Left renal pelvis (tissue), 4 donors: ENCODE data around the gene DNAH10. TPM values are rescaled to one million over a fixed set of nuclear protein-coding genes. Genes with fewer than 3 reads are reported as not detected.
A peak's percentile ranks its signal among the peaks of the same experiment; 100 is the strongest.

Experiments
- DNase-seq, 4 donors: peaks; one replicate each; pipeline ENCODE4 v3.0.0-alpha.2; 2013; ENCODE audit warnings: low read depth in 4 of 4, low spot score in 3 of 4
- polyA plus RNA-seq, 4 donors: library from polyadenylated mRNA; unstranded; fragments of 120-200 nt; gene quantifications; one replicate each; pipeline ENCODE4 v1.2.1, GENCODE V29; 2013; ENCODE audit not compliant: insufficient read length in 4 of 4

The DNAH10 gene
- polyA plus RNA-seq, 4 donors: 2.2 to 5.2 (median 4.3) TPM

DNA sequence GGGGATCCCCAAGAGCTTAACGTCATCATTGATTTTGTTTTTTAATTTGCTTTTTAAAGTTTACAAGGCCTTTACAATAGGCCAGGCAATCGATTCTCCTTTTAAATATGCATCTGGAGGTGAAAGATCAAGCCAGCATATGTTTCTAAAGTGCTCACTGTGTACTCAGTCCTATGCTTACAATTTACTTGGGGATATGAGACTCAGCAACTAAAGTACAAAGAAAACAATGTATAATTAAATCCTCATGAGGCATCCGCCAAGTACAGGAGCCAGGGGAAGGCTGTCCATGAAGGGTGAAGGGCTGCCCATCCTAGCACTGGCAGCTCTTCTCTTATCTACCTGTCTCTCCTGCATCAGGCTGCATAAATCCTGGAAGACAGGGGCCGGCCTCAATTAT is 198.8 kb downstream of the DNAH10 start:
- DNase-seq: no peak

DNA sequence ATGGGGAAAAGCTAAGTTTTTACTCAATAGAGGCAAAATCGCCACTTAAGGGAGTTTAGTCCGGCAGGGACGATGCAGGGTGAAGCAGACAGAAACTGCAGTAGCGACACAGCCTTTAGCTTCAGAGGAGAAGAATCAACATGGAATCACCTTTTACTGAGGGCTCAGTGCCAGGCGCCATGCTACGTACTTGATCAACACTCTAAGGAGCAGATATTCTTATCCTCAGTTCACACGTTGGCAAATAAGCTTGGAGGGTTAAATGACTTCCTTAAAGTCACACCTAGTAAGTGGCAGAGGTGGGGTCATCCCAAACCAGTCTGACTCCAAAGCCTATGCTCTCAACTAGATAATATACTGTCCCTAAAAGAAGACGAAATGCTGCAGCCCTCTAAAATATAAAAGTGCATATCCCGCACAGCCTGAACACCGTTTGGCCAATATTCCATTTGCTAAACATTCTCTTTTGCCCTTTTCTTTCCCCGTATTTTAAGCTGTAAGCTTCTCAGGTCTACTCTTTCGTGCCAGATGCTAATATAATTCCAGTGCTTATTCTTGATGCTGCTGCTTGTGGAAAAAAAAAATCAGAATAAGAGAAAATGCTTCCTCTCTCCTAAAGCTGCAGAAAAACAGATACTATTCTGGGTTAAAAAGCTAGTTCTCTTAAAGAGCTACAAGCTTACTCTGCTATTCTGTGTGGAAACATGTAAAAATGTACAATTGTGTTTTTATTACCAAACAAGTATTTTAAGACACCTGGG is 199.7 kb downstream of the DNAH10 start:
- DNase-seq: no peak

DNA sequence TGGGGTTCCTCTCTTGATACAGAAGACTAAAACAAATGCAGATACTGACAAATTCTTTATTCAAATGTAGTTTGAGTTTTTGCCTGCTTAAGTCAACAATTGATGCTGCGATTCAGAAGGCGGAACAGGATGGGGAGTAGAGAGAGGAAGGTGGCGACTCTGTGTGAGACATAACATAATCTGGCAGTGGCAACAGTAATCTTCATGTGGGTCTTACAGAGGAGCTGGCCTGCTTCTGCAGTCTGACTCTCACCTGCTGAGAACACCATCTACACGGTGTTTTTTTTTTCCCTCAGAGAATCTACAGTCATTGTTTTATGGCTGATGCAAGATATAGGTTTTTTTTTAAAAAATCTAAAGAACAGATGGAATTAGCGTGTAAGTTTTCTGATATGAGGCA is 200.4 kb downstream of the DNAH10 start:
- DNase-seq: no peak

DNA sequence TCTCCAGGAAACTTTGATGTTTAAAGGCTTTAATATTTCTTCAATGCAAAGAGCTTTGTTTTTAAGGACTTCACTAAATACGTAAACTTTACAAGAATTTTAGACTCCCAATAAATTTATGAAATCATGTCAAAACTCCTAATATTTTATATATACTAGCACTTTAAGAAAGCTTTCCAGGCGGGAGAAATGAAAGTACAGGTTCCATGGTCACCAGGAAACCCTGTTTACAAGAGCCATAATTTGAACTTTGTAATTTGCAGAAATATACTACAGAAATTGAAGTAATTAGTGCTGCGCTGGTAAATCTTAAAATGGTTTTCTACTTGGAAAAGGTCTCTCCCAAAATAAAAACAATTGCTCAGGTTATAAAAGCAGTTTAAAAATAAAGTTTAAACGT is 201.7 kb downstream of the DNAH10 start:
- DNase-seq: no peak

DNA sequence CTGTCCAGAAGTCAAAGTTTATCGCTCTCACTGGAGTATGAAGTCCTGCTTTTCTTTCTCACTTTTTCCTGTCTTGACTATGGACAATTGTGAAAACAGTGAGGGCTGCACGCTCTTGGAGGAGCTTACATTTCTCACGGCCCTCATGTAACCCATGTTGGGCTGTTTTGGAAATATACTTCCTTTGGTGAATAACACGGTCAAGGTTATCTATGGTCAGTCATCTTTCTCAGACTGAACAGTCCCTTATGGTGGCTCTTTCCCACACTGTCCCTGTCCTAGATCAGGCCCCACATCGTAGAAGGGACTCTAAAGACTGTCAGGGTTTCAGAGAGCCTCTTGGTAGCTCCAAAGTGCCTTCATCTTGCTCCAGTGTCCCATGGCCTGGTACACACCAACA is 203.3 kb downstream of the DNAH10 start:
- DNase-seq: no peak

DNA sequence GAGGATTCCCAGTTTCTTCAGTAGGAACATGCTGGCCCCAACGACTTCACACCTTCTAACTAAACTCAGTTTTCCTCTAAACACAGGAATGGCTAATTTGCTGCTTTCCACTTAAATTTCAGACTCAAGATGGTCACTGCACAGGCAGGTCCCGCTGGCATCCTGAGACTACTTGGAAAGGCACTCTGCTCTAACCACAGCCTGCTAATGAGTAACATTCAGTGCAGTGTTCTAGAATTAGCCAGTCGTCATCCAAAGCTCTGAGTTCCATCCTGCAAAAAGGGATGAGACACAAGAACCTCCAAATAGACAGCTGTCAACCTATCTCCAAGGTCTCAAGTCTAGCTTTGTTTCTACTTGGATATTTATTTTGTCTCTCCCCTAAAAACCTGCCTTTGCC is 204.5 kb downstream of the DNAH10 start:
- DNase-seq: no peak

DNA sequence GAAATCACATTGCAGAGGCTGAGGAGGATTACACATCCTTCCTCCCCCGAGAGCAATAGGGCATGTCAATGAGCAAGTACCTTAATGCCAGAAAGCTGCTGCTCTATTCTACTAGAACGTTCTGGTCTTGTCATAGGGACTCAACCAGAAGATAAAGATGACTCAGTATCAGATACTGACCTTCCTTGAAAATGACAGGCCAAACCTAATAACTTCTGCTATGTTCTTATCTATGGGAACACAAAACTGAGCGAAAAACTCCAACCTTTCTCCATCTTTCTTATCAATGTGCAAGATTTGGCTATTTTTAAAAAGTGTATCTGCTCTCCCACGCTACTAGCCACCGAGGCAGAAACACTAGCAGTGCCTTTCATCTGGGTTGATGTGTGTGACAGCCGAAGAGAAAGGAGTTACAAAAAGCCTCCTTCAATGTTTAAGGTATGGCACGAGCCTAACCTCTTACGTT is 205.1 kb downstream of the DNAH10 start:
- no peak for DNase-seq

DNA sequence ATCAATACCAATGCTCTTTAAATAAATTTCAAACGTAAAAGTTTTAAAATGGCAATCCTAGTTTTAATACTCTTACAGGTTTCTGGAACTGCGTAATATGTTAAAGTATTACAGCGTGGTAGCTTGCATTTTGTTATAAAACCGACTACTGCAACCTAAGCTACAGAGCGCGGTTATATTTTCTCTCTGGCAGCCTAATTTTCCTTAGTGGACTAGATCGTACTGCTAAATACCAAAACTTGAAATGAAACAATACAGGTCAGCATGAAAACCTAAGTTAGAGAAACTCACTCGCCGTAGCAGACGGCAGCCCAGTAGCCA is 209.3 kb downstream of the DNAH10 start:
- no peak for DNase-seq

DNA sequence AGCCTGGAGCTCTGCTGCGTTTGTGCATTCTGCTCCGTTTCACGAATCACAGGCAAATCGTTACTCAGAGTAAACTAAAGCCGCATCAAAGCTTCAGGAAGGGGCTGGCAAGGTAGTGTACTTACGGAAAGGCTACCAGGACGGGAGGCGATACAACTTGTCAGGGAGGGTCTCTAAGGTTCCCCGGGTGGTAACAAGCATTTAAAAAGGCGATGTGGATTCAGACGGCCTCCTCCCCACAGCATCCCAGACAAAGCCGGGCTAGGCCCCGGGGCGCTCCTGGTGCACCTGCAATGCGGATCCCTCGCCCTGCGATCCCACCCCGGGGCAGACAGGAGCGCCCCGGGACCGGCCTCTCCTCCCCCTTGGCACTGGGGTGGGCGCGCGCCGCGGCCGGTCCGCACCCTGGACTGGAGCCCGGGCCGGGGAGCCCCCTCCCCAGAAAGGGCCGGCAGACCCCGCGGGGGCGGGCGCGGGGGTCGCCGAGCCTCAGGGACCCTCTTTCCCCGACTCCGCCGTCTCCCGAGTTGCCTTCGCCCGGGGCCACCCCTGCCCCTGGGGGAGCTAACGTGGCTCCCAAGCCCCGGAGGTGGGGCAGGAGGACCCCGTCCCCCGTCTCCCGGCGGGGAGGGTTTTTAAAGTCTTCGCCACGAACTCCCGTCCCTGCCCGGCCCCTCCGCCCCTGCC is 209.8 kb downstream of the DNAH10 start:
- peak in 1 of 4 donors; percentile 42 for DNase-seq

DNA sequence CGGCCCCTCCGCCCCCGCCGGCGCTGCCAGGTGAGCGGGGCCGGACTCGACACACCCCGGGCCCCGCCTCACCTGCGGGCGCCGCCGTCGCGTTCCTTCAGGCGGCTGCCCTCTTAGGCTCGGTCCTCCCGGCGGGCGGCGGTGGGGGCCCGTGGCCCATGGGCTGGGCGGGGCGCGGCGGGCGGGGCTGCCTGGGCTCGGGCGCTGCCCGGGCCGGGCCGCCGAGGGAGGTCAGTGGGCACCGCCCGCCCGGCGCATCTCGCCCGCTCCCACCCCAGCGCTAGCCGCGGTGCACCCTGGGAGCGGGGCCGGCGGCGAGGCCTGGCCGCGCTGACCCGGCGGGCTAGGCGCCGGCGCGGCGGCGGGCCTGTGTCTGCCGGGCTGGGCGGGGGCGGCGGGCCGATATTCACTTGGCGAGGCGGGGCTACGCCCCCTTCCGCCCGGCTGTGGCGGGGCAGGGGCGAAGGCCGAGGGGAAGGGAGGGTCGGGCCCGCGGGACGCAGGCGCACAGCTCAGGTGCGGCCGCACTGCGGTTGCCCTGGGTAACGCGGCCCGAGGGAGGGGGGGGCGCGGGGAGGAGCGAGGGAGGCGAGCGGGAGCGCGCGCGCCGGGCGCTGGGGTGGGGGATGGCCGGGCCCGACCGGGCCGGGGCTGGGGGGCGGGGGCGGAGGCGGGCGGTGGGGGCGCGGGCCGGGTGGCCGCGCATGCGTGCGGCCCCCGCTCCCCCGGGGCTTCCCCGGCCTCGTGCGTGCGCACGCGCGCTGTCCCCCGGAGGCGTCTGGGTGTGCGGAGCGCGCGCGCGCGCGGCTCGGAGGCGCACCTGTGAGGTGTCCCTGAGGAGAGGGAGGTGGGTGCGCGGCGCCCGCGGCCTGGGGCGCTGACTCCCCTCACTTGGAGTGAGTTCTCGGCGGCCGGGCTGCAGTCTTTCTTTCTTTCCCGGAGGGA is 210.6 kb downstream of the DNAH10 start, which contains the start of the genes CCDC92 and ZNF664:
Gene CCDC92 (minus strand): TSS at position 375 of the 945 bp plus-strand sequence. CDS start 28,526 bp downstream, outside the sequence.
Gene ZNF664 (plus strand): TSS at position 759 of the 945 bp plus-strand sequence. CDS start 38,930 bp downstream, outside the sequence.
- peak; percentile 79 to 88 (median 86) for DNase-seq

DNA sequence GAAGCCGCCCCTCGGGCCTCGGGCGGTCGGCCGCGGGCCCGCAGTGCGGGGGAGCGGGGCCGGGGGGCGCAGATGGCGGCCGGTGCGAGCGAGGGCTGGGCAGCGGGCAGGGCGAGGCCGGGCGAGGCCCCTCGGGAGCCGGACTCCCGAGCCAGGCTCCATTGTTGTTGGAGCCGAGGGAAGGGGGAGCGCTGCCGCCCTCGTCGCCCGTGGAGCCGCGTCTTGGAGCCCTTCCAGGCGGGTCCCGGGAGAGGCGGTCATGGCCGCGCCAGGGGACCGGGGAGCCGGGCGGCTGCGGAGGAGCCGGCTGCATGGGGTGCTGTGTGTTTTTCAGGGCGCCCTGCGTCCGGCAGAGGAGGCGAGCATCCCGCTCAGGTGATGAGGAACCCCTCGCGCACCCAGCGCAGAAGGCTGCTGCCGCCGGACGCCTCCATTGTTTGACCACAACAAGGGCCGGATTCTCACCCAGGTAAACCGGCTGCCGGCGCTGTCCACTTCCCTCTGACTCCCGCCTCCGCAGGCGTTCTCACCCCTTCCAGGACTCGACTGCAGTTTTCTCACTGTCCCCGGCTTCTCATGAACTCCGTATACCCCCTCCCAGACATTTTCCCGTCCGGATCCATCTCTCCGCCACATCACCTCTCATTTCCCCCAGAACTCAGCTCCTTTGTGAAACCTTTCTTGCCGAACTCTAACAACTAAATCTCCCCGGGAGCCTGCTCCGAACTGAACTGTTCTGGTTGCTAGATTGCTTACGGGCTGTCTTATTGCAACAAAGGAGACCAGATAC is 211.6 kb downstream of the DNAH10 start:
- peak in 1 of 4 donors; percentile 11 for DNase-seq

DNA sequence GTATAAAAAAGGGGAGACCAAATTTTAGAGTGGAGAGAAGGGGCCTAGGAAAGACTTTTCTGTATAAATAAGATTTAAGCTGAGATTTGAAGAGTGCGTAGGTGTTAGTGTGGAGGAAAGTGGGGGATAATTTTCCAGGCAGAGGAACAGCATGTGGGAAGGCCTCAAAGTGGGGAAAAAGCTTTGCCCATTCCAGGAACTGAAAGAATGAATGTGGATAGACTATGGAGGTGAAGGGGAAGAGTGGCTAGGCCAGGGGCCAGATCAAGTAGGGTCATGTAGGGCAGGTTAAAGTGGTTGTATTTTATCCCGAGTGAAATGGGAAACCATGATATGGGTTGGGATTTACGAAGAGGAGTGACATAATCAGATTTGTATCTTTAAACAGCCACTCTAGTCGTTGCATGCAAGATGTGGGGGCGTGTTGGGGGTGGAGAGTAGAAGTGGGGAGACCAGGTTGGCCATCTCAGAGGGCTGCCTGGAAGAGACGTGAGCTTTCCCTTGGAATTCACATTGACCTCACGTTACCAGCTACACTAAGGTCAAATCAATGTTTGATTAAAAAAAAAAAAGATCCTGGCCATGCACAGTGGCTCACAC is 214.2 kb downstream of the DNAH10 start:
- DNase-seq: no peak

DNA sequence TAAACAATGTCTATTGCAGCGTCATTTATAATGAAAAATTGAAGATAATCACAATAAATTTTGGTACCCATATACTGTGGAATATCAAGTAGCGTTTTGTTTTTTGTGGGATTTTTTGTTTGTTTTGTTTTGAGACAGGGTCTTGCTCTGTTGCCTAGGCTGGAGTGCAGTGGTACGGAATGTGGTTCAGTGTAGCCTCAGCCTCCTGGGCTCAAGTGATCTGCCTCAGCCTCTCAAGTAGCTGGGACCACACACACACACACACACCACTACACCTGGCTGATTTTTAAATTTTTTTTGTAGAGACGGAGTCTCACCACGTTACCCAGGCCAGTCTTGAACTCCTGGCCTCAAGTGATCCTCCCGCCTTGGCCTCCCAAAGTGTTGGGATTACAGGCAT is 217.5 kb downstream of the DNAH10 start:
- DNase-seq: no peak

DNA sequence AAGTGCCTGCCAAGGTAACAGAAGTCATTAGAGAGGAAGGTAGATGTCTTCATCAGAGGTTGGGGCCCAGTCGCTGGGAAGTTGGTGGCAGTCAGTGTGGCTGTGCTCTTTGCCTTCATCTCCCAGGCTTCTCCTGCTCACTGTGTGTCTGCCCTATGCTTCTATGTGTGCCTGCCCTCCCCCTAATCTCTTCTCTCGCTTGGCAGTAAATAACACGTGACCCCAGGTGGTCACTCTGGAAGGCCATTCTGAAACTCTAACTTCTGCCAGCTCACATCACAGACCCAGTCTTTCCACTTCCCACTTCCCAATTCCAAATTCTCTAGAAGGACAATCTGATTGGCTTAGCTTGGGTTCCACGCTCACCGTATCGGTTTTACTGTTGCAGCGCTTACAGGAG is 220.2 kb downstream of the DNAH10 start:
- DNase-seq: no peak

DNA sequence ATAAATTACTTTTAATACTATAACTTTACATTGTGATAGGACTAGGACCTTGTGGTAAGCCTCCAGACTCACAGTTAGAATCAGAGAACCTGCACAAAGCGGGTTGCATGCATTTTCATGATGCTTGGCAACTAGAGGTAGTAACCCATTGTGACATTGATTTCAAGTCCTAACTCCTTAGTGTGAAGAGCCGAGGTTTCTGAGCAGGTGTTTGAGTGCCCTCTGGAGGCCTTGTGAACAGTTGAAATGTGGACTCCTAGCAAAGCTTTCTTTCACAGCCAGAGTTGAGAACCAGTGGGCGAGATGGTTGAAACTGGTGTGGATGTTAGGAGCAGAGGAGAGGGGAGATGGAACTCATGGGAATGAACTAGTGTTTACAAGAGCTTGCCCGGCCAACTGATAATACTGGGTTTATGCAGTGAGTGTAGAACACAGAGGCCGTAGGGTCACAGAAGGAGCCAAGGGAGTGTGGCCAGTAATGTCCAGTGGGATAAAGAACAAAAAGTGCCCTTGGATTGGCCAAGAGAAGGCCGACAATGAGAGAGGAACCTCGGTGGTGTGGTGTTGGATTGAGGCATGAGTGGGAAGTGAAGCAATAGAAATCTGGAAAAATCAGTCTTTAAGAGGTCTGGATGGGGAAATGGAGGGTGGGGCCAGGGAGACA is 221.9 kb downstream of the DNAH10 start:
- peak in 2 of 4 donors; percentile 40 to 45 for DNase-seq

DNA sequence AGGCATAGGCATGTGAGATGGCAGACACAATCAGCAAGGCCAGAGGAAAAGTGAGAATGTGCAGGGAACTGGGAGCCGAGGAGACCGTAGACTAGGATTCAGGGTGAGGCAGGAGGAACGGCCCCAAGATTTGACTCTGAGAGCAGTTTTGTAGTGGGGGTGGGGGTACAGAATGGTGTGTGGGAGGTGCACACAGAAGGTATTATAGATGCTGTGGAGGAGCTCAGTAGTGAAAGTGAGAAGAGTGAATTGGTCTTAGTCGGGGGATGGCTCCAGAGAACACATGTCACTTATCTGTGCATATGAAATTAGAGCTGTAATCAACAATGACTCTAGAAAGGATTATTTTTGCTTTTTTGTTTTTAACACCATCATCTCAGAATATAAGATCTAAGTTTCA is 222.8 kb downstream of the DNAH10 start:
- DNase-seq: no peak
